ENCODE measurements around the gene CAMTA1.

DNA sequence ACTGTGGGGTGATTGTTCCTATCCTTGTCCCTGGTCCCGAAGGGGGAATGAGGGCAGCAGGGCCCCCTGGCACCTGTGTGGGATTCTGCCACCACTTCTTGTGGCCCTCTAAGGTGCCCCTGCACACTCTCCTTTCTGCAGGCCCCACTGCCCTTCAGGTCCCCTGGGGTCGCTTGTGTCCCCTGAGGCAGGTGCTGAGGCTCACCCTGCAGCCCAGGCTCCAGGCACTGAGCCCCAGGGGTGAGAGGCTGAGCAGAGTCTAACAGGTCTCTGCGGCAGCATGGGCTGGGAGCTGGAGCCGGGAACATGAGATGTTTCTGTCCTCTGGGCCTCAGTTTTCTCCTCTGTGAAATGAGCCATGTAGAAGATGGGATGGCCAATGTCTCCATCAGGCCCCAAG, 774.9 kb downstream of the CAMTA1 start:
- no peak for TF ChIP-seq EZH2 (IDR thresholded peaks at IDR 0.05; ENCODE audit: low read length)
- no peak for TF ChIP-seq CTCF (optimal IDR thresholded peaks at IDR 0.05 in 1 of 3, IDR thresholded peaks at IDR 0.05 in 1 of 3, conservative IDR thresholded peaks at IDR 0.05 in 1 of 3; ENCODE audit: extremely low read depth in 1 of 3, insufficient read depth in 2 of 3, low read length in 3 of 3)

All from keratinocyte (primary cell).